Measurements from ENCODE around the gene TCEAL9. TPM values are rescaled to one million over a fixed set of nuclear protein-coding genes. Genes with fewer than 3 reads are reported as not detected.

TCEAL9 gene
- total and polyA plus RNA-seq, 4 donors, result 7.7 to 22.8 (median 13.3) TPM

GRCh38 chrX:103407776-103408175 is 51.5 kb downstream of the TCEAL9 start (continued):
- no peak for TF ChIP-seq REST (IDR thresholded peaks at IDR 0.05)

Small RNA genes lying within 50 kb of the gene (small RNA-seq; reads per million reads assigned to genes)
- gene Z92846.1, result not detected

Other genes with a start within 250 kb of the TCEAL9 start
- 10 to 100 TPM in 1 of 2 donors, 1 to 10 TPM in 1; 2.0 to 26.5 TPM for gene BEX4, start 141.4 kb upstream of the TCEAL9 start, total RNA-seq
- gene BEX4, start 141.4 kb upstream of the TCEAL9 start, polyA plus RNA-seq, result 10 to 100 TPM in 1 of 2 donors, 1 to 10 TPM in 1; 4.3 to 10.8 TPM
- 100 to 1,000 TPM in 1 of 2 donors, 10 to 100 TPM in 1; 11.9 to 109 TPM for gene TCEAL8, start 101.4 kb upstream of the TCEAL9 start, total RNA-seq
- gene TCEAL8, start 101.4 kb upstream of the TCEAL9 start, polyA plus RNA-seq, result 10 to 100 TPM; 16.5 to 23.9 TPM
- under 1 TPM in 1 of 2 donors, not detected in 1; 0.89 TPM for gene TCEAL5, start 79.8 kb upstream of the TCEAL9 start, total RNA-seq
- not detected for gene TCEAL5, start 79.8 kb upstream of the TCEAL9 start, polyA plus RNA-seq
- 10 to 100 TPM in 1 of 2 donors, under 1 TPM in 1; 0.75 to 21.9 TPM for gene BEX2, start 45.5 kb upstream of the TCEAL9 start, total RNA-seq
- 1 to 10 TPM; 1.9 to 6.1 TPM for gene BEX2, start 45.5 kb upstream of the TCEAL9 start, polyA plus RNA-seq
- 1 to 10 TPM in 1 of 2 donors, under 1 TPM in 1; 0.59 to 1.1 TPM for gene TCEAL7, start 26.3 kb upstream of the TCEAL9 start, total RNA-seq
- under 1 TPM; 0.49 to 0.54 TPM for gene TCEAL7, start 26.3 kb upstream of the TCEAL9 start, polyA plus RNA-seq
- 10 to 100 TPM; 21.9 to 55.4 TPM for gene BEX3, start 20.0 kb downstream of the TCEAL9 start, total RNA-seq
- 10 to 100 TPM; 59.3 to 77.4 TPM for gene BEX3, start 20.0 kb downstream of the TCEAL9 start, polyA plus RNA-seq
- gene RAB40A, start 163.0 kb downstream of the TCEAL9 start, total RNA-seq, result under 1 TPM; 0.09 to 0.33 TPM
- under 1 TPM; 0.03 to 0.06 TPM for gene RAB40A, start 163.0 kb downstream of the TCEAL9 start, polyA plus RNA-seq
- 10 to 100 TPM in 1 of 2 donors, 1 to 10 TPM in 1; 6.3 to 23.7 TPM for gene TCEAL4, start 229.0 kb downstream of the TCEAL9 start, total RNA-seq
- 10 to 100 TPM; 49.8 to 50.5 TPM for gene TCEAL4, start 229.0 kb downstream of the TCEAL9 start, polyA plus RNA-seq

All from liver (tissue), 6 donors.